HEK293 (cell line): ENCODE data around the gene ZNF467.
A peak's percentile ranks its signal among the peaks of the same experiment; 100 is the strongest.

ENCODE experiments used
- HIC1 ChIP-seq: fragments of 450-650 bp; formaldehyde crosslinking; IDR thresholded peaks from 2 replicates; pipeline ENCODE4 v1.5.1; 2016; ENCODE audit warnings: missing biosample characterization, missing genetic modification characterization
- KLF16 ChIP-seq: fragments of 450-650 bp; formaldehyde crosslinking; IDR thresholded peaks from 2 replicates; pipeline ENCODE4 v1.5.1; 2017; ENCODE audit warnings: missing biosample characterization, missing genetic modification characterization
- KLF7 ChIP-seq: fragments of 450-650 bp; formaldehyde crosslinking; IDR thresholded peaks from 2 replicates; pipeline ENCODE4 v1.5.1; 2016; ENCODE audit warnings: missing biosample characterization, missing genetic modification characterization, borderline replicate concordance
- MZF1 ChIP-seq: fragments of 450-650 bp; formaldehyde crosslinking; IDR thresholded peaks from 2 replicates; pipeline ENCODE4 v1.5.1; 2017; ENCODE audit warnings: missing biosample characterization, missing genetic modification characterization, borderline replicate concordance
- OSR2 ChIP-seq: fragments of 450-650 bp; formaldehyde crosslinking; IDR thresholded peaks from 2 replicates; pipeline ENCODE4 v1.5.1; 2016; ENCODE audit warnings: missing biosample characterization, missing genetic modification characterization
- RBAK ChIP-seq: fragments of 450-650 bp; formaldehyde crosslinking; IDR thresholded peaks from 2 replicates; pipeline ENCODE4 v1.5.1; 2016; ENCODE audit warnings: missing biosample characterization, missing genetic modification characterization
- REPIN1 ChIP-seq: fragments of 450-650 bp; formaldehyde crosslinking; IDR thresholded peaks from 2 replicates; pipeline ENCODE4 v1.5.1; 2017; ENCODE audit warnings: missing biosample characterization, missing genetic modification characterization, low read depth
- SP2 ChIP-seq: fragments of 450-650 bp; formaldehyde crosslinking; IDR thresholded peaks from 2 replicates; pipeline ENCODE4 v1.5.1; 2016; ENCODE audit warnings: missing biosample characterization, missing genetic modification characterization
- TRIM28 ChIP-seq: IDR thresholded peaks from 2 replicates; pipeline ENCODE4 v1.6.1; 2011; ENCODE audit warnings: low read length, control low read depth, borderline replicate concordance
- TSHZ1 ChIP-seq: fragments of 450-650 bp; formaldehyde crosslinking; IDR thresholded peaks from 2 replicates; pipeline ENCODE4 v1.5.1; 2016; ENCODE audit warnings: missing biosample characterization, missing genetic modification characterization, borderline replicate concordance
- YY2 ChIP-seq: fragments of 450-650 bp; formaldehyde crosslinking; IDR thresholded peaks from 2 replicates; pipeline ENCODE4 v1.5.1; 2016; ENCODE audit warnings: missing biosample characterization, missing genetic modification characterization
- ZBTB1 ChIP-seq: fragments of 450-650 bp; formaldehyde crosslinking; IDR thresholded peaks from 2 replicates; pipeline ENCODE4 v1.5.1; 2016; ENCODE audit warnings: missing biosample characterization, missing genetic modification characterization
- ZBTB21 ChIP-seq: fragments of 450-650 bp; formaldehyde crosslinking; IDR thresholded peaks from 2 replicates; pipeline ENCODE4 v1.5.1; 2017; ENCODE audit warnings: missing biosample characterization, missing genetic modification characterization
- ZBTB49 ChIP-seq: fragments of 450-650 bp; formaldehyde crosslinking; IDR thresholded peaks from 2 replicates; pipeline ENCODE4 v1.5.1; 2016; ENCODE audit warnings: missing biosample characterization, missing genetic modification characterization, low read depth
- ZBTB8A ChIP-seq: fragments of 450-650 bp; formaldehyde crosslinking; IDR thresholded peaks from 2 replicates; pipeline ENCODE4 v1.5.1; 2016; ENCODE audit warnings: missing biosample characterization, missing genetic modification characterization
- ZNF133 ChIP-seq: fragments of 450-650 bp; formaldehyde crosslinking; IDR thresholded peaks from 2 replicates; pipeline ENCODE4 v1.5.1; 2016; ENCODE audit warnings: missing biosample characterization, missing genetic modification characterization
- ZNF239 ChIP-seq: fragments of 450-650 bp; formaldehyde crosslinking; IDR thresholded peaks from 2 replicates; pipeline ENCODE4 v1.5.1; 2016; ENCODE audit warnings: missing biosample characterization, missing genetic modification characterization
- ZNF488 ChIP-seq: fragments of 450-650 bp; formaldehyde crosslinking; IDR thresholded peaks from 2 replicates; pipeline ENCODE4 v1.5.1; 2016; ENCODE audit warnings: missing biosample characterization, missing genetic modification characterization
- ZNF501 ChIP-seq: fragments of 450-650 bp; formaldehyde crosslinking; IDR thresholded peaks from 2 replicates; pipeline ENCODE4 v1.5.1; 2016; ENCODE audit warnings: missing biosample characterization, missing genetic modification characterization
- ZNF529 ChIP-seq: fragments of 450-650 bp; formaldehyde crosslinking; IDR thresholded peaks from 2 replicates; pipeline ENCODE4 v1.5.1; 2017; ENCODE audit warnings: missing genetic modification characterization, missing biosample characterization; ENCODE audit not compliant: insufficient replicate concordance
- ZNF548 ChIP-seq: fragments of 450-650 bp; formaldehyde crosslinking; IDR thresholded peaks from 2 replicates; pipeline ENCODE4 v1.5.1; 2016; ENCODE audit warnings: missing biosample characterization, missing genetic modification characterization
- ZNF596 ChIP-seq: fragments of 450-650 bp; IDR thresholded peaks from 2 replicates; pipeline ENCODE4 v1.5.0; 2018; ENCODE audit warnings: missing biosample characterization, mild to moderate bottlenecking, missing genetic modification characterization, moderate library complexity
- ZNF629 ChIP-seq: fragments of 450-650 bp; formaldehyde crosslinking; IDR thresholded peaks from 2 replicates; pipeline ENCODE4 v1.5.1; 2017; ENCODE audit warnings: missing biosample characterization, missing genetic modification characterization
- ZNF677 ChIP-seq: fragments of 450-650 bp; IDR thresholded peaks from 2 replicates; pipeline ENCODE4 v1.5.0; 2018; ENCODE audit warnings: missing biosample characterization, mild to moderate bottlenecking, missing genetic modification characterization, moderate library complexity
- ZNF692 ChIP-seq: fragments of 450-650 bp; formaldehyde crosslinking; IDR thresholded peaks from 2 replicates; pipeline ENCODE4 v1.5.1; 2016; ENCODE audit warnings: missing biosample characterization, missing genetic modification characterization
- ZSCAN23 ChIP-seq: fragments of 450-650 bp; formaldehyde crosslinking; IDR thresholded peaks from 2 replicates; pipeline ENCODE4 v1.5.1; 2016; ENCODE audit warnings: missing biosample characterization, missing genetic modification characterization
- TF ChIP-seq, protein P1 (sequence below): fragments of 450-650 bp; formaldehyde crosslinking; IDR thresholded peaks from 2 replicates; pipeline ENCODE4 v1.5.1; 2017; ENCODE audit warnings: missing biosample characterization, mild to moderate bottlenecking, missing genetic modification characterization, moderate library complexity
- TF ChIP-seq, protein P2 (sequence below): fragments of 450-650 bp; formaldehyde crosslinking; optimal IDR thresholded peaks from 2 replicates; pipeline ENCODE3; 2016; ENCODE audit warnings: missing biosample characterization, mild to moderate bottlenecking, missing genetic modification characterization

Gene ZNF467

DNA sequence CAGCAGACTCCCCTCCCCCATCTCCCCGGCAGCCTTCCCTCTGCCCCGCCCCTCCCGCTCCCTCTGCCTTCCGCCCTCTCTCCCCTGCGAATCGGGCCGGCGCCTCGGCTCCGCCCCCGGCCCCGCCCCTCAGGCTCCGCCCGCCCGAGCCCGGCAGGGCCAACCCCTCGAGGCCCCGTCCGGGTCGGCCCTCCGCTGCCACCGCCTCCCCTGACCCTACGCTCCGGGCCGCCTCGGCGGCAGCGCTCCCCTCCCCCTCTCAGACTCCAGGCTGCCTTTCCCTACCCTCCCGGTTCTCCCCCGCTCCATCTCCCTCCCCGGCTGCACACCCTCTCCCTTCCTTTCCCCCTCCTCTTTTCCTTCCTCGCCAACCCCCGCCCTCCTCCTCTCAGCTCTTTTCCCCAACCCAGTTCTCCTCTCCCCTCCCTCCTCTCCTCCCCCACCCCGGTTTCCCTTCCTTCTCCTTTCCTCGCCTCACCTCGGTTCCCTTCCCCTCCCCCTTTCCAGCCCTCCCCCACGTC, 1.6 kb downstream of the ZNF467 start (continued):
- no peak for TF ChIP-seq ZNF133 (tag by site-specific recombination)
- TF ChIP-seq, protein P1, sequence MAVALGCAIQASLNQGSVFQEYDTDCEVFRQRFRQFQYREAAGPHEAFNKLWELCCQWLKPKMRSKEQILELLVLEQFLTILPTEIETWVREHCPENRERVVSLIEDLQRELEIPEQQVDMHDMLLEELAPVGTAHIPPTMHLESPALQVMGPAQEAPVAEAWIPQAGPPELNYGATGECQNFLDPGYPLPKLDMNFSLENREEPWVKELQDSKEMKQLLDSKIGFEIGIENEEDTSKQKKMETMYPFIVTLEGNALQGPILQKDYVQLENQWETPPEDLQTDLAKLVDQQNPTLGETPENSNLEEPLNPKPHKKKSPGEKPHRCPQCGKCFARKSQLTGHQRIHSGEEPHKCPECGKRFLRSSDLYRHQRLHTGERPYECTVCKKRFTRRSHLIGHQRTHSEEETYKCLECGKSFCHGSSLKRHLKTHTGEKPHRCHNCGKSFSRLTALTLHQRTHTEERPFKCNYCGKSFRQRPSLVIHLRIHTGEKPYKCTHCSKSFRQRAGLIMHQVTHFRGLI (tag by site-specific recombination): no peak
- peak; percentile 53; the same call in 1 of the 2 replicates for TF ChIP-seq ZNF692 (tag by site-specific recombination)
- TF ChIP-seq ZNF501 (tag by site-specific recombination): peak; percentile 83
- TF ChIP-seq OSR2 (tag by site-specific recombination): no peak; the same call in 1 of the 2 replicates
- peak; percentile 17; the same call in 1 of the 2 replicates for TF ChIP-seq ZNF629 (tag by site-specific recombination)
- TF ChIP-seq YY2 (tag by site-specific recombination): no peak
- peak; percentile 92 for TF ChIP-seq KLF7 (tag by site-specific recombination)
- no peak for TF ChIP-seq ZNF677
- TF ChIP-seq SP2 (tag by site-specific recombination): peak; percentile 80
- TF ChIP-seq ZNF548 (tag by site-specific recombination): no peak
- no peak for TF ChIP-seq ZBTB1 (tag by site-specific recombination)
- peak; percentile 82 for TF ChIP-seq KLF16
- TF ChIP-seq REPIN1 (tag by site-specific recombination): no peak
- peak; percentile 20; the same call in 1 of the 2 replicates for TF ChIP-seq ZBTB8A (tag by site-specific recombination)
- TF ChIP-seq ZBTB49 (tag by site-specific recombination): no peak
- TF ChIP-seq, protein P2, sequence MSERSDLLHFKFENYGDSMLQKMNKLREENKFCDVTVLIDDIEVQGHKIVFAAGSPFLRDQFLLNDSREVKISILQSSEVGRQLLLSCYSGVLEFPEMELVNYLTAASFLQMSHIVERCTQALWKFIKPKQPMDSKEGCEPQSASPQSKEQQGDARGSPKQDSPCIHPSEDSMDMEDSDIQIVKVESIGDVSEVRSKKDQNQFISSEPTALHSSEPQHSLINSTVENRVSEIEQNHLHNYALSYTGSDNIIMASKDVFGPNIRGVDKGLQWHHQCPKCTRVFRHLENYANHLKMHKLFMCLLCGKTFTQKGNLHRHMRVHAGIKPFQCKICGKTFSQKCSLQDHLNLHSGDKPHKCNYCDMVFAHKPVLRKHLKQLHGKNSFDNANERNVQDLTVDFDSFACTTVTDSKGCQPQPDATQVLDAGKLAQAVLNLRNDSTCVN (tag by site-specific recombination): peak; percentile 29
- no peak for TF ChIP-seq ZNF596 (tag by site-specific recombination)
- TF ChIP-seq TRIM28: no peak
- TF ChIP-seq MZF1 (tag by site-specific recombination): no peak; the same call in 1 of the 2 replicates
- peak; percentile 41; the same call in 1 of the 2 replicates for TF ChIP-seq ZSCAN23
- no peak for TF ChIP-seq RBAK (tag by site-specific recombination)
- peak; percentile 82 for TF ChIP-seq HIC1 (tag by site-specific recombination)
- no peak for TF ChIP-seq ZBTB21 (tag by site-specific recombination)
- TF ChIP-seq ZNF529 (tag by site-specific recombination): no peak
- TF ChIP-seq ZNF488 (tag by site-specific recombination): no peak
- TF ChIP-seq TSHZ1 (tag by site-specific recombination): no peak
- TF ChIP-seq ZNF239: no peak
